AG10803 (cell line): Measurements from ENCODE around the gene GON4L.

ENCODE experiments used
- DNase-seq: peaks from one replicate; pipeline ENCODE4 v3.0.0; 2010; ENCODE audit warnings: low read depth
- H3K4me3 ChIP-seq: 2 replicates; pipeline ENCODE4 v1.5.1; 2011; ENCODE audit warnings: mild to moderate bottlenecking, low read length, control low read depth
- CTCF ChIP-seq: conservative IDR thresholded peaks from 2 replicates; pipeline ENCODE4 v1.5.1; 2011; ENCODE audit warnings: mild to moderate bottlenecking, low read length, control low read depth, inconsistent platforms

GON4L gene

DNA sequence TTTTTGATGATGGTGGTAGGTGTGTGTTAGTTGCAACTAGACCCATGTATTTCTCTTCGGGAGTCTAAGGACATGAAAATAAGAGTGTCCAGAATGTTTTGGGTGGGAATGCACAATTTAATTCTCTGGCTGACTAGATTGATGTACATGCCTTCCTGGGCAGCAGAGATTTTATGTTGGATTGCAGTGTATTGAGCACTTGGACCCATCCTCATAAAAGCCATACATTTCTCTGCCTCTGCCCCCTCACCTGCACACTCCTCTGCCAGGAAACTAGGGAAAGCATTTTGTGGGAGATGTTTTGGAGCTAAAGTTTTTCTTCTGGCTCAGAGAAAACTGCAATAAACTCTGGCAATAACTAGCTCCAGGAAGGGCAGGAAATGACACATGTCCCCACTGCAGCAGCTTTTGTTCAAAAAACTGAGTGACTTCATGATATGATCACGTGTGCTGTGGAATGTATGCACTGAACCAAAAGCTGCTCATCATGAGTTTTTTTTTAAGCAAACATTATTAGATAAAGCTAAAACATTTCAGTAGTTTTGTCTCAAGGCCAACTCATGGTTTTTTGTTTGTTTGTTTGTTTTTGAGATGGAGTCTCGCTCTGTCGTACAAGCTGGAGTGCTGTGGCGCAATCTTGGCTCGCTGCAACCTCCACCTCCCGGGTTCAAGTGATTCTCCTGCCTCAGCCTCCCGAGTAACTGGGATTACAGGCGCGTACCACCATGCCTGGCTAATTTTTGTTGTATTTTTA is 36.6 kb upstream of the GON4L start:
- TF ChIP-seq CTCF, result no peak
- peak overlapping the region; percentile 20; the same call in 1 of the 2 replicates for H3K4me3 ChIP-seq
- peak; percentile 88 for DNase-seq

DNA sequence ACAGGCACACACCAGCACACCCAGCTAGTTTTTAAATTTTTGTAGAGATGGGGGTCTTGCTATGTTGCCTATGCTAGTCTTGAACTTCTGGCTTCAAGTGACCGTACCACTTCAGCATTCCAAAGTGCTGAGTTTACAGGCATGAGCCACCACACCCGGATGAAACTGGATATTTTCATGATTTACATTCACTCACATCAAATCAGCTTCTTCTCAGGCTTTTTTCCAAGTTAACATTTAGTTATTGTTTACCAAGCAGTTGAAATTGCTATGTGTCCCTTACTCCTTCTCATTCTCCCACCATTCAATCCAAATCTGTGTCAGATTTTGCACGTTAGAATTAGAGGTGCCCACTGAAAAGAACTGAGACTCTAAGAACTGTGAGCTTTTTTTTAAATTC is 35.8 kb upstream of the GON4L start:
- peak; percentile 81 for DNase-seq
- no peak for TF ChIP-seq CTCF
- H3K4me3 ChIP-seq, result no peak overlapping the region

DNA sequence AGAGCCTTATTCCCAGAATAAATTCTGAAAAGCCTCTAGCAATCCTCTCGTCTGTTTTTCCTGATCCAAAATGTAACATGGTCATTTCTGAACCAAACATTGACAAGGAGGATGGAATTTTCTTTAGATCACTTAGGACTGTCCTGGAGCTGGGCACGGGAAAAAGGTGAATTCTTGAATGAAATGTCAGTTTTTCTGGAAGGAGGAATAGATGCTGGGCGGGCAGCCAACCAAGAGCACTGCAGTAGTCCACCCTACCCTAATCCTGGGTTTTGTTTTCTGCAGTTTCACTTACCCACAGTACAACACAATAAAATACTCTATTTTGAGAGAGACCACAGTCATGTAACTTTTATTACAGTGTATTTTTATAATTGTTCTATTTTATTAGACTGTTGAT is 33.2 kb upstream of the GON4L start:
- no peak for TF ChIP-seq CTCF
- DNase-seq, result no peak
- H3K4me3 ChIP-seq, result no peak overlapping the region

DNA sequence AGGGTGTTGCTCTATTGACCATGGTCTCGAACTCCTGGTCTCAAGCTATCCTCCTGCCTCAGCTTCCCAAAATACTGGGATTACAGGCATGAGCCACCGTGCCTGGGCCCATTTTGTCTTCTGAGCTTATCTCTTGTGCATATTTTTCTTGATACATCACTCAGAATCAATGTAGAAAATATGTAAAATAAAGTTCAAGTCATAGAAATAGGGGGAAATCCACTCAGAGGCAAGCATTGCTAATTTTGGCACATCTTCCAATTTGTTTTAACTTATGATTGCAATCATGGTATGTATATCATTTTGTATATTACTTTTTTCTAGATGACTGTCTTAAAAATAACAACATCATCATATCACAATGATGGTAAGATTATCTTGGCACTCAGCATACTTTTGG is 32.6 kb upstream of the GON4L start:
- no peak overlapping the region for H3K4me3 ChIP-seq
- DNase-seq, result no peak
- no peak for TF ChIP-seq CTCF

GRCh38 chr1:155888481-155888880 is 31.5 kb upstream of the GON4L start:
- no peak for TF ChIP-seq CTCF
- H3K4me3 ChIP-seq, result no peak overlapping the region
- DNase-seq, result no peak

DNA sequence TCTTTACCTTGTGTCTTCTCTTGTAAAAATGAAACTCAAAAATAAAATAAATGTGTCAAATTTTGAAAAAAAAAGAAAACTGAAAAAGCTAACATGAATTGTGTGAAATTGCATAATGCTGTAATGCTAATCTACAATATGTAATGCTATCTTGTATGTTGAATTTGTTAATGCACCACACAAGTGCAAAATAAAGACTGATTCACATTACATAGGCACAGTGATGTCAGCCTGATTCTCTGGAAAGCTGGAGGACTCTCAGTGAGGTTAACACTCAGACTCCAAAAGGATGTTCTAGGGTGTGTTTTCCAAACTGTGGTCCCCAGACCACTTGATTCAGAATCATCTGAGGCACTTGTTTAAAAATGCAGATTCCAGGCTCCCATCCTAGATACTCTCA is 28.0 kb upstream of the GON4L start:
- H3K4me3 ChIP-seq, result no peak overlapping the region
- DNase-seq, result no peak
- no peak for TF ChIP-seq CTCF

GRCh38 chr1:155884031-155884960 is 27.3 kb upstream of the GON4L start:
- TF ChIP-seq CTCF, result no peak
- no peak overlapping the region for H3K4me3 ChIP-seq
- no peak for DNase-seq
